ENCODE data around the gene NRIP3.

DNA sequence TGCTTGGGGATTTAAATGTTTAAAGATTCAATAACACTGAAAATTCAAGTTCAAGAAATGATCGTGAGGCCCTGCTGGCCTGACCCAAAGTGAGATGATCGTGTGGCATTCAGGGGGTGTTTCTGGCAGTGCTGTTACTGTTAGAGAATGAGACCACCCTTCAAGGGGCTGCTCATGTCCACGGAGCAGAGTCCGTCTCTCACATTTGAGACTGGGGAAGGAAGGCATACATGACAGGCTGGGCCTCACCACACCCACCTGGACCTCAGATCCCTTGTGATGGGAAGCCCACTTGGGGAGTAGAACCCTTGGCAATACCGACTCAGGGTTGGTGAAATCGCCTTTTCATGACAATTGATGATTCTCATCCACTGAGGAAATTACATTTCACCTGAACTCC, 16.1 kb upstream of the NRIP3 start:
- TF ChIP-seq POLR2A (IDR thresholded peaks at IDR 0.05; ENCODE audit: low read depth, low read length): no peak
- no peak for TF ChIP-seq POLR2AphosphoS5 (IDR thresholded peaks at IDR 0.05; ENCODE audit: low read depth, low read length)
